ENCODE measurements around the gene KIAA1755.

DNA sequence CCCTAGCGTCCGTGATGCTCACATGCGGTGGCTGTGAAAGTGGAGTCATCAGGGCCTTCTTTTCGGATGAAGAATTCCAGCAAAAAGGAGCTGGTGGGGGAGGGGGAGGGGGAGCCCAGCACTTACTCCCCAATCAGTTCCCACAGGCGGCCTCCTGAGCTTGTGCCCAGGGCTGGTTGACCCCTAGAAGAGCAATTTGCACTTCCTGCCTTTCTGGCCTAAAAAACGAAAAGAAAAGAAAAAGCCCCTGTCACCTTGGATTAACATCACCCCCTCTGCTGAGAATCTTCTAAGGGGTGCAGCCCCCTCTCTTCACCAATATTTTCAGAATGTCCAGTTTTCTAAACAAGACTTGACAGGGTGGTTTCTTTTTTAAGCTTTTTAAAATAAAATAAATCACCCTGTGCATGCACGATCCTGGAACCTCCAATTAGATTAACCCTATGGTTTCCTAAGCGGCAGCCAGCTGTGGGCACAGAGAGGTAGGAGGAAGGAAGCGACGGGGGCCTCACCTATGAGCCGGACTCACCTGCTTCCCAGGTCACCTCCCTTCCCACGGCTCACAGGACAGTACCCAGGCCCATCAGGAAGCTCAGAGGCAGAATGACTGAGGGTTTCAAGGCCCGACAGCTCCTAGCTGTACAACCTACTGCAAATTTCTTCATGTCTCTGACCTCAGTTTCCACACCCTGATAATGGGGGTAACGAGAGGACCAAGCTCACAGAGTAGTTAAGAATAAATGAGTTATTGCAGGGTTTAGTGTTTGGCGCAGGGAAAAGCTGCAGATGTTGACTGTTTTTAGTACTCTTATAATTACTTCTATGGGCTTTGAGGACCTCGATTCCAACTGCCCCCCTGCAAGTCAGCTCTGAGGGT lies 85.0 kb downstream of the KIAA1755 start:
- TF ChIP-seq, protein P1, sequence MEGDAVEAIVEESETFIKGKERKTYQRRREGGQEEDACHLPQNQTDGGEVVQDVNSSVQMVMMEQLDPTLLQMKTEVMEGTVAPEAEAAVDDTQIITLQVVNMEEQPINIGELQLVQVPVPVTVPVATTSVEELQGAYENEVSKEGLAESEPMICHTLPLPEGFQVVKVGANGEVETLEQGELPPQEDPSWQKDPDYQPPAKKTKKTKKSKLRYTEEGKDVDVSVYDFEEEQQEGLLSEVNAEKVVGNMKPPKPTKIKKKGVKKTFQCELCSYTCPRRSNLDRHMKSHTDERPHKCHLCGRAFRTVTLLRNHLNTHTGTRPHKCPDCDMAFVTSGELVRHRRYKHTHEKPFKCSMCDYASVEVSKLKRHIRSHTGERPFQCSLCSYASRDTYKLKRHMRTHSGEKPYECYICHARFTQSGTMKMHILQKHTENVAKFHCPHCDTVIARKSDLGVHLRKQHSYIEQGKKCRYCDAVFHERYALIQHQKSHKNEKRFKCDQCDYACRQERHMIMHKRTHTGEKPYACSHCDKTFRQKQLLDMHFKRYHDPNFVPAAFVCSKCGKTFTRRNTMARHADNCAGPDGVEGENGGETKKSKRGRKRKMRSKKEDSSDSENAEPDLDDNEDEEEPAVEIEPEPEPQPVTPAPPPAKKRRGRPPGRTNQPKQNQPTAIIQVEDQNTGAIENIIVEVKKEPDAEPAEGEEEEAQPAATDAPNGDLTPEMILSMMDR (IDR thresholded peaks at IDR 0.05 in 4 of 5, conservative IDR thresholded peaks at IDR 0.05 in 1 of 5), result no peak
- TF ChIP-seq POLR2A (IDR thresholded peaks at IDR 0.05), result no peak

Data from gastrocnemius medialis (tissue), 4 donors.